ENCODE results near the gene CLSTN2. TPM values are rescaled to one million over a fixed set of nuclear protein-coding genes. Genes with fewer than 3 reads are reported as not detected.

CLSTN2 gene
- total RNA-seq, 4 donors from 2014 or later: 2.7 to 5.0 (median 3.1) TPM

- Histone ChIP-seq H3K27ac (no peak overlapping the region), H3K4me3 (no peak overlapping the region), H3K27me3 (no peaks in the 10 kb centered on the region), H3K4me1 (no peaks in the 10 kb centered on the region), H3K36me3 (no peaks in the 10 kb centered on the region), H3K9me3 (no peaks in the 10 kb centered on the region)
- DNase-seq: no peak
- TF ChIP-seq, protein P1, sequence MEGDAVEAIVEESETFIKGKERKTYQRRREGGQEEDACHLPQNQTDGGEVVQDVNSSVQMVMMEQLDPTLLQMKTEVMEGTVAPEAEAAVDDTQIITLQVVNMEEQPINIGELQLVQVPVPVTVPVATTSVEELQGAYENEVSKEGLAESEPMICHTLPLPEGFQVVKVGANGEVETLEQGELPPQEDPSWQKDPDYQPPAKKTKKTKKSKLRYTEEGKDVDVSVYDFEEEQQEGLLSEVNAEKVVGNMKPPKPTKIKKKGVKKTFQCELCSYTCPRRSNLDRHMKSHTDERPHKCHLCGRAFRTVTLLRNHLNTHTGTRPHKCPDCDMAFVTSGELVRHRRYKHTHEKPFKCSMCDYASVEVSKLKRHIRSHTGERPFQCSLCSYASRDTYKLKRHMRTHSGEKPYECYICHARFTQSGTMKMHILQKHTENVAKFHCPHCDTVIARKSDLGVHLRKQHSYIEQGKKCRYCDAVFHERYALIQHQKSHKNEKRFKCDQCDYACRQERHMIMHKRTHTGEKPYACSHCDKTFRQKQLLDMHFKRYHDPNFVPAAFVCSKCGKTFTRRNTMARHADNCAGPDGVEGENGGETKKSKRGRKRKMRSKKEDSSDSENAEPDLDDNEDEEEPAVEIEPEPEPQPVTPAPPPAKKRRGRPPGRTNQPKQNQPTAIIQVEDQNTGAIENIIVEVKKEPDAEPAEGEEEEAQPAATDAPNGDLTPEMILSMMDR (IDR thresholded peaks at IDR 0.05): no peak
- no peak for TF ChIP-seq POLR2A (IDR thresholded peaks at IDR 0.05)
Measured at GRCh38 chr3:140439527-140439926, 504.5 kb downstream of the CLSTN2 start.

- no peak overlapping the region for H3K27ac ChIP-seq
- DNase-seq: no peak
- no peaks in the 10 kb centered on the region for H3K4me1 ChIP-seq
- TF ChIP-seq POLR2A (IDR thresholded peaks at IDR 0.05): no peak
- TF ChIP-seq, protein P1 (IDR thresholded peaks at IDR 0.05): no peak
- H3K9me3 ChIP-seq: no peaks in the 10 kb centered on the region
- H3K36me3 ChIP-seq: no peaks in the 10 kb centered on the region
- H3K27me3 ChIP-seq: no peaks in the 10 kb centered on the region
- H3K4me3 ChIP-seq: no peak overlapping the region
Measured at GRCh38 chr3:140440446-140440845, 505.5 kb downstream of the CLSTN2 start.

DNA sequence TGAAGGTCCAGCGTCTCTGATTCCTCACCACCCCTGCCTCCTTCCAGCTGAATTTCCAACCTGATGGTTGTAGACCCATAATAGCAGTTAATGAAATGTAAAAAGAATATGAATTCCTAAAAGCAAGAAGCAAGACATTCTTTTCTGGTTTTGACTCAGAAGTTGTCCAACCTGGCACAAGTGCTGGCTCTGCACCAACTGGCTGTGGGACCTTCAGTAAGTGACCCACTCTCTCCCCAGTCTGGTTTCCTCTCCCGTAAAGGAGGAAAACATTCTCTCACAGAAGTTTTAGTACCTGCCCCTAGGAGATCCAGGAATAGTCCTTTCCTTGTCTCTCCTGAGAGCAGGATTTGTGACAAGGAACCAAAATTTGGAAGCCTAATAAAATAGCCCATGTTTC, 506.0 kb downstream of the CLSTN2 start:
- Histone ChIP-seq H3K9me3 (no peaks in the 10 kb centered on the region), H3K27me3 (no peaks in the 10 kb centered on the region), H3K27ac (no peak overlapping the region), H3K4me1 (no peaks in the 10 kb centered on the region), H3K36me3 (no peaks in the 10 kb centered on the region), H3K4me3 (no peak overlapping the region)
- DNase-seq: no peak
- TF ChIP-seq, protein P1 (IDR thresholded peaks at IDR 0.05): no peak
- TF ChIP-seq POLR2A (IDR thresholded peaks at IDR 0.05): no peak

GRCh38 chr3:140442621-140443020, 507.6 kb downstream of the CLSTN2 start:
- TF ChIP-seq, protein P1 (IDR thresholded peaks at IDR 0.05): no peak
- TF ChIP-seq POLR2A (IDR thresholded peaks at IDR 0.05): no peak
- Histone ChIP-seq H3K27me3 (no peaks in the 10 kb centered on the region), H3K9me3 (no peaks in the 10 kb centered on the region), H3K4me1 (no peaks in the 10 kb centered on the region), H3K36me3 (no peaks in the 10 kb centered on the region), H3K27ac (no peak overlapping the region), H3K4me3 (no peak overlapping the region)
- DNase-seq: no peak

GRCh38 chr3:140443073-140443472, 508.1 kb downstream of the CLSTN2 start:
- no peaks in the 10 kb centered on the region for H3K36me3 ChIP-seq
- DNase-seq: no peak
- H3K4me1 ChIP-seq: no peaks in the 10 kb centered on the region
- no peak overlapping the region for H3K4me3 ChIP-seq
- TF ChIP-seq, protein P1 (IDR thresholded peaks at IDR 0.05): no peak
- no peak for TF ChIP-seq POLR2A (IDR thresholded peaks at IDR 0.05)
- no peaks in the 10 kb centered on the region for H3K27me3 ChIP-seq
- H3K9me3 ChIP-seq: no peaks in the 10 kb centered on the region
- H3K27ac ChIP-seq: no peak overlapping the region

DNA sequence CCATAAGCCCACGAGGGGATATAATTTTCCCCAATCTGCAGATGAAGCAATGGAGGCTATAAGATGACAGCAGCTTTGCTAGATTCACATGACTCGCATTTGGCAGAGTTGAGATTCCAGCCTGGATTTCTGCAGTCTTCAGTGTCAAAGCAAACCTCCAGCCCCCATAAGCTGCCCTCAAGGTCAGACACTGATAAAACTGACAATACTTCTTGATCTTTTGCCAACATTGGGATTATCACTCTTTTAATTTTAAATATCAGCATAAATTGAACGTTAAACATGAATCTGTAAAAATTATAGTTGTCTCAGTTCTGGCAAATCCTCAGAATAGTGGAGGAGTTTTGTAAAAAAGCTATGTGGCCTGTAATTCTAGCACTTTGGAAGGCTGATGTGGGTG, 508.8 kb downstream of the CLSTN2 start:
- H3K27me3 ChIP-seq: no peaks in the 10 kb centered on the region
- no peak overlapping the region for H3K27ac ChIP-seq
- no peak overlapping the region for H3K4me3 ChIP-seq
- TF ChIP-seq POLR2A (IDR thresholded peaks at IDR 0.05): no peak
- TF ChIP-seq, protein P1 (IDR thresholded peaks at IDR 0.05): no peak
- no peaks in the 10 kb centered on the region for H3K9me3 ChIP-seq
- no peaks in the 10 kb centered on the region for H3K36me3 ChIP-seq
- H3K4me1 ChIP-seq: no peaks in the 10 kb centered on the region
- DNase-seq: no peak
